CD8-positive, alpha-beta memory T cell (primary cell): Measurements from ENCODE around the gene COL25A1. TPM values are rescaled to one million over a fixed set of nuclear protein-coding genes. Genes with fewer than 3 reads are reported as not detected.

Source experiments
- CTCF ChIA-PET: fragments of 350-600 bp; sonication (Branson Sonifier 250); formaldehyde crosslinking; loops from one replicate; lab custom pipeline; 2021; ENCODE audit warnings: antibody characterized with exemption; lab: Charles Lee
- POLR2A ChIA-PET: fragments of 350-600 bp; sonication (Branson Sonifier 250); formaldehyde crosslinking; loops from one replicate; lab custom pipeline; 2021; ENCODE audit warnings: antibody characterized with exemption; lab: Charles Lee
- DNase-seq, 5 donors: peaks; one replicate each; pipeline versions ENCODE4 v3.0.0 to v3.0.0-alpha.2; 2020 to 2022; ENCODE audit warnings: mixed read lengths in 1 of 5
- H3K27ac ChIP-seq: one replicate; pipeline ENCODE4 v1.7.0; 2013; ENCODE audit warnings: low read depth, mild to moderate bottlenecking, low read length, moderate library complexity
- H3K27me3 ChIP-seq: 2 replicates; pipeline ENCODE4 v1.7.0; 2013; ENCODE audit warnings: low read length, mild to moderate bottlenecking; ENCODE audit not compliant: insufficient read depth, poor library complexity, severe bottlenecking
- H3K36me3 ChIP-seq: 2 replicates; pipeline ENCODE4 v1.7.0; 2013; ENCODE audit warnings: mild to moderate bottlenecking, low read length, moderate library complexity; ENCODE audit not compliant: insufficient read depth
- H3K4me1 ChIP-seq: 2 replicates; pipeline ENCODE4 v1.7.0; 2013; ENCODE audit warnings: mild to moderate bottlenecking, low read length, moderate library complexity; ENCODE audit not compliant: insufficient read depth
- H3K4me3 ChIP-seq: 2 replicates; pipeline ENCODE4 v1.7.0; 2013; ENCODE audit warnings: mild to moderate bottlenecking, low read length
- H3K9me3 ChIP-seq: 2 replicates; pipeline ENCODE4 v1.7.0; 2013; ENCODE audit warnings: mild to moderate bottlenecking, low read length
- H3K27ac Mint-ChIP-seq, 8 donors: one replicate each; pipeline ENCODE4 v1.8.0; 2020 to 2021; ENCODE audit warnings: mixed read lengths in 8 of 8, mild to moderate bottlenecking in 6 of 8, inconsistent platforms in 3 of 8, moderate library complexity in 3 of 8
- H3K27me3 Mint-ChIP-seq, 2 donors: one replicate each; pipeline ENCODE4 v1.8.0; 2020 to 2021; ENCODE audit warnings: mixed read lengths in 2 of 2, mild to moderate bottlenecking in 1 of 2, moderate library complexity in 1 of 2
- H3K36me3 Mint-ChIP-seq, 3 donors: one replicate each; pipeline ENCODE4 v1.8.0; 2020 to 2021; ENCODE audit warnings: mixed read lengths in 3 of 3, inconsistent platforms in 1 of 3, mild to moderate bottlenecking in 1 of 3
- H3K4me1 Mint-ChIP-seq, 3 donors: one replicate each; pipeline ENCODE4 v1.8.0; 2020 to 2021; ENCODE audit warnings: mixed read lengths in 3 of 3, inconsistent platforms in 1 of 3, mild to moderate bottlenecking in 1 of 3
- H3K4me3 Mint-ChIP-seq, 7 donors: one replicate each; pipeline ENCODE4 v1.8.0; 2020 to 2021; ENCODE audit warnings: mixed read lengths in 7 of 7, mild to moderate bottlenecking in 6 of 7, moderate library complexity in 4 of 7, inconsistent platforms in 2 of 7
- H3K9me3 Mint-ChIP-seq, 5 donors: one replicate each; pipeline ENCODE4 v1.8.0; 2020 to 2022; ENCODE audit warnings: mixed read lengths in 5 of 5, mild to moderate bottlenecking in 3 of 5, moderate library complexity in 2 of 5, inconsistent platforms in 1 of 5
- polyA plus RNA-seq: library from polyadenylated mRNA; unstranded; fragments of 300-500 nt; fragmentation: Illumina TruSeq; gene quantifications from one replicate; pipeline ENCODE4 v1.2.3, GENCODE V29; 2021
- total RNA-seq, 2 experiments: library from RNA; stranded (reverse); gene quantifications; one replicate each; pipeline ENCODE4 v1.2.3, GENCODE V29; 2021

COL25A1 gene
- total and polyA plus RNA-seq, 3 experiments from 2014 or later, result not detected

DNA sequence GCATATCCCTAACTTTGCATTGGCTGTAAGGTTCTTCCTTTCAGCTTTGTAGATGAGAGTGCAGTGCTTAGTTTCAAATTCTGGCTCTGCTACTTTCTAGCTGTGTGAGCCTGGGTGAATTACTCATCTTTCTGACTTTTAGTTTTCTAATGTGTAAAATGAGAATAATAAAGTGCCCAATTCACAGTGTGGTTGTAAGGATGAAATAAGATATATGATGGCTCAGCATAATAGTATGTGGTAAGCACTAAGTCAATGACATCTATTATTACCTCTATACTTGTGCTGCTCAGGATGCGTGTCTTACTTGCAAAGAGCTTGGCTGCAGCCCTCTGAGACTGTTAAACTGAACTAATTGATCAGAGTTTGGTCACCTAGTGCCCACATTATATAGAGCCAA lies 509.0 kb downstream of the COL25A1 start:
- no peak for DNase-seq
- Histone ChIP-seq H3K4me1 (no peaks in the 10 kb centered on the region), H3K36me3 (no peaks in the 10 kb centered on the region), H3K4me3 (no peak overlapping the region), H3K27me3 (no peaks in the 10 kb centered on the region), H3K9me3 (no peaks in the 10 kb centered on the region), H3K27ac (no peak overlapping the region)
- ChIA-PET POLR2A (no interaction called here), CTCF (interaction anchor here (0.9 kb wide), 1 partner anchor 15 kb away, joined by 3 read pairs; no protein-coding TSS in a partner anchor)
- Mint-ChIP-seq H3K4me1 (no peaks in the 10 kb centered on the region), H3K27ac (no peak overlapping the region), H3K4me3 (no peak overlapping the region), H3K27me3 (peaks cover 3 to 7% of the 10 kb centered on the region in 2 donors), H3K36me3 (no peaks in the 10 kb centered on the region), H3K9me3 (no peaks in the 10 kb centered on the region)

DNA sequence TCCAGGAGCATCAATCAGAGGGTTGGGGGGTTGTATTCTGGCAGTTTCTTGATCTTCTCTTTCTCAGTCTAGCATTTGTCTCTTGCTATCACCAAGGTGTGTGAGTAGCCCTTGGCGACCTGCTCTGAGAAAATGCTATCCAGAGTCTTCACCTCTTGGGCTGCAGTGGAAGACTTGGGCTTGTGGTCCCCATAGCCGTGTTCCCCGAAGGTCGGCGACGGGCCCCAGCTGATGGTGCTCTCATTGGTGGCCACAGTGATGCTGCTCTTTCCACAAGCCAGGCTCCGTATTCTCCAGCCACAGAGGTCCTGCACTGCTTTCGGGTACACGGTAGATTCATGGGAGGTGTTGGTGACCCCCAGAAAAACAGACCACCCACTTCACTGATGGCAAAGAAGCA lies 513.7 kb downstream of the COL25A1 start:
- no peaks in the 10 kb centered on the region for H3K9me3 Mint-ChIP-seq
- POLR2A ChIA-PET, result no interaction called here
- H3K27ac Mint-ChIP-seq, result no peak overlapping the region
- peaks cover 5 to 9% of the 10 kb centered on the region in 2 donors for H3K27me3 Mint-ChIP-seq
- no peak overlapping the region for H3K27ac ChIP-seq
- no peak for DNase-seq
- H3K27me3 ChIP-seq, result no peaks in the 10 kb centered on the region
- H3K4me3 Mint-ChIP-seq, result no peak overlapping the region
- H3K4me1 ChIP-seq, result no peaks in the 10 kb centered on the region
- no peaks in the 10 kb centered on the region for H3K4me1 Mint-ChIP-seq
- H3K4me3 ChIP-seq, result no peak overlapping the region
- H3K9me3 ChIP-seq, result no peaks in the 10 kb centered on the region
- H3K36me3 Mint-ChIP-seq, result no peaks in the 10 kb centered on the region
- H3K36me3 ChIP-seq, result no peaks in the 10 kb centered on the region
- CTCF ChIA-PET, result no interaction called here

DNA sequence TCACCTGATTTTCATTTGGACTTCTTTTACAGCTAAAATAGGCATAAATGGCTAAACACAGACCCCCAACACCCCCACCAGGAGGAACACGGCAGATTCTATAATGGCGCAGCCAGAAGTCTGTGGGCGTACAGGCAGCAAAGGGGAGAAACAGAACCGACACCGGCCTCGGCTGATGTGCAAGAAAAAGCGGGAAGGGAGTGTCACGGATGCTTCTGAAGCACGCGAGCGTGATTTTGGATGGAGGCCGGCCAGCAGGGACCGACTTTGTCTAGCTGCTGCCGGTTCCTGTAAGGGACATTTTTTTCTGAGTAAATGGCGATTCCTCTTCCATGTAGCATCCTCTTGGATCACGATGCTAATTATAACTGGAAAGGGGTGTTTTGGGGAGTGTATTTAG lies 514.7 kb downstream of the COL25A1 start:
- Mint-ChIP-seq H3K9me3 (no peaks in the 10 kb centered on the region), H3K36me3 (no peaks in the 10 kb centered on the region), H3K4me3 (no peak overlapping the region), H3K4me1 (no peaks in the 10 kb centered on the region), H3K27ac (no peak overlapping the region), H3K27me3 (peaks cover 3 to 9% of the 10 kb centered on the region in 2 donors)
- DNase-seq, result no peak
- Histone ChIP-seq H3K36me3 (no peaks in the 10 kb centered on the region), H3K4me1 (no peaks in the 10 kb centered on the region), H3K27ac (no peak overlapping the region), H3K4me3 (no peak overlapping the region), H3K27me3 (no peaks in the 10 kb centered on the region), H3K9me3 (no peaks in the 10 kb centered on the region)
- CTCF ChIA-PET, result no interaction called here
- POLR2A ChIA-PET, result no interaction called here

DNA sequence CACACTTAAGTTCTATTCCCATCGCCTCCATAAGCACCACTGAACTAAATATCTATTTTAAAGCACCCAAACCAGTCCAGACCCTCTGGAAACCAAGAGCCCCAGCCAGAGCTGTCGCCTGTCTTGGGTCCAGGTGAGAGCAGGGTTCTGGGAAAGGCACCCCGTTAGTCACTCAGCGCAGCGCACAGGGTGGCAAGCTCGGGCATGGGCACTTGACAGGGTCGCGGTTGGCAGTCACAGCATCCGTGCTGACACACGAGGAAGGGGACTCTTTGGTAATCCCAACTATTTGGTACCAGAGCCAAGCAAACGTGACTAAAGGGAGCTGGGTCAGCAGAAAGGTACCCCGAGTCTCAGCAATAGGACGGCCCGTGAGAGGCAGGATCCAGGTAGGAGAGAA lies 515.4 kb downstream of the COL25A1 start:
- no peak overlapping the region for H3K27ac Mint-ChIP-seq
- H3K27me3 ChIP-seq, result no peaks in the 10 kb centered on the region

DNA sequence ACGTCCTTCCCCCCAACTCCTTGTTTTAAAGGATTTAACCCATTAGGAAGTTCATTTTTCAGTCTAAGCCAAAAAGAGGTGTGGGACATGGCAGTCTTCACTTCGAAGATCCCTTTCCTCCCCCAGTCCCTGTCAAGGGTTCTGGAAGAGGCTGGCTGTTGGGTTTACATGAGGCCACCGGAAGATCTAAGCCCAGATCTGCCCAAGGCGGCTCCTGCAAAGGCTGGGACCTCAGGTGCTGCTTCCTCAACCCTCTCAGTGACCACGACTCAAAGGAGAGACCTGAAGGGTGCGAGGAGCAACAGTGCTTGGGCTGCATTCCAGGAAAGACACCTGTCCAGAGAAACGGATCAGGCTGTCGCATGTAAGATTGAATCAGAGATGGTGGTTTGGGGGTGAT lies 516.1 kb downstream of the COL25A1 start:
- DNase-seq, result no peak
- H3K27ac ChIP-seq, result no peak overlapping the region
- no peaks in the 10 kb centered on the region for H3K4me1 ChIP-seq
- Mint-ChIP-seq H3K36me3 (no peaks in the 10 kb centered on the region), H3K27ac (no peak overlapping the region), H3K4me3 (no peak overlapping the region), H3K27me3 (peaks cover 6 to 11% of the 10 kb centered on the region in 2 donors), H3K9me3 (no peaks in the 10 kb centered on the region), H3K4me1 (no peaks in the 10 kb centered on the region)
- no peaks in the 10 kb centered on the region for H3K36me3 ChIP-seq
- CTCF ChIA-PET, result no interaction called here
- H3K27me3 ChIP-seq, result no peaks in the 10 kb centered on the region
- POLR2A ChIA-PET, result no interaction called here
- H3K4me3 ChIP-seq, result no peak overlapping the region
- H3K9me3 ChIP-seq, result no peaks in the 10 kb centered on the region

More for the DNA sequence above, 515.4 kb downstream of the COL25A1 start:
- Histone ChIP-seq H3K27ac (no peak overlapping the region), H3K36me3 (no peaks in the 10 kb centered on the region), H3K4me3 (no peak overlapping the region), H3K9me3 (no peaks in the 10 kb centered on the region), H3K4me1 (no peaks in the 10 kb centered on the region)
- Mint-ChIP-seq H3K4me3 (no peak overlapping the region), H3K36me3 (no peaks in the 10 kb centered on the region), H3K27me3 (peaks cover 6 to 11% of the 10 kb centered on the region in 2 donors), H3K9me3 (no peaks in the 10 kb centered on the region), H3K4me1 (no peaks in the 10 kb centered on the region)
- ChIA-PET CTCF (no interaction called here), POLR2A (no interaction called here)
- no peak for DNase-seq

DNA sequence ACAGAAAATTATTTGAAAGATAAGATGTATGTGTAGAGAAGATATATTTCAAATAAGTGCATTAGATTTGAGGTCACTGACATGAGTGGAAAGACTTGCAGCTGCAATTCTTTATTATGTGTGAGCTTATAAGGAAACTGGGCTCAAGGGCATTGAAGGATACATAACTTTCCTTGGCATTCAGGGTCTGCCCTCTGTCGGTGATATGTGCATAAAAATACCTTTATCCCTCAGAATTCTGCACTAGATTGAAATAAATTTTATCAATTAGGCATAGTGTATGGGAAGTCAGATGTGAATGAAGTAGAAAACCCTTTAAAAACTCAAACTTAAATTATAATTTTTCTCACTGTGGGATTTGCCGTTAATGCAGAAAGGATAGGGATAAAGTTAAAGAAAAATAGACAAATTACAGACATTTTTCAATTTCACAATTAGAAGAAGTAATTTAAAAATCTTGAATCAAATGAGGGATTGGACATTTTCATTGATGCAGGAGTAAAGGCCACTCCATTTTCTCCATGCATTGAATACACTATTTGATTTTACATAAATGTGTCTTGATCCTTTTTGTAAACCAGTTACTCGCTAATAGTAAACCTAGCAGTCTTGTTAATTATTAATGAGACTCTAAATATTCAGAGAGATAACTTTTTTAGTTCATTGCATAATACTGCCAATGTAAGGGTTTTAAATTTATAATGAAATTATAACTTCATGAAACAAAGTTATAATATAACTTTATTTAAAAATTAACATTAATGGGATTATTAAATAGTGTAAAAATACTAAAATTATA lies 518.6 kb downstream of the COL25A1 start:
- DNase-seq, result no peak
- Mint-ChIP-seq H3K36me3 (no peaks in the 10 kb centered on the region), H3K4me3 (no peak overlapping the region), H3K27ac (no peak overlapping the region), H3K4me1 (no peaks in the 10 kb centered on the region), H3K27me3 (peaks cover 4 to 11% of the 10 kb centered on the region in 2 donors), H3K9me3 (no peaks in the 10 kb centered on the region)
- H3K4me3 ChIP-seq, result no peak overlapping the region
- H3K4me1 ChIP-seq, result no peaks in the 10 kb centered on the region
- ChIA-PET CTCF (no interaction called here), POLR2A (no interaction called here)
- no peak overlapping the region for H3K27ac ChIP-seq
- H3K9me3 ChIP-seq, result no peaks in the 10 kb centered on the region
- no peaks in the 10 kb centered on the region for H3K27me3 ChIP-seq
- H3K36me3 ChIP-seq, result no peaks in the 10 kb centered on the region

DNA sequence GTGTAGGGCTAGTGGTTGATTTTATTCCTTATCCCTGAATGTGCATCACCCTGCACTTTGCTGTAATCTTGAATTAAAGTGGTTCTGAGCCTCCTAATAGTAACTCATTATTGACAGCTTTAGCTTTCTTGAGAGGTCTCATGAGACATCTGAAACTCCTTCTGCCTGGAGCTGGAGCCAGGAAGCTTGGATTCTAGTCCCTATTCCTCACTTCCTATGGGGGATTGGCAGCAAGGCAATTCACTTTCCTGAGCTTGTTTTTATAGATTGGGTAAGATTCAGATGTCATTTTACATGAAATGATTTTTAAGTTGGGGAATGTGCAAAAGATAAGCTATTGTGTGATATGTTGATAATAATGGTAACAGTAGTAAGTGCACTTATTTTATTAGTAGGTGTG lies 522.5 kb downstream of the COL25A1 start:
- no peaks in the 10 kb centered on the region for H3K36me3 Mint-ChIP-seq
- no peak overlapping the region for H3K27ac Mint-ChIP-seq
- Histone ChIP-seq H3K4me3 (no peak overlapping the region), H3K27ac (no peak overlapping the region), H3K4me1 (no peaks in the 10 kb centered on the region), H3K9me3 (no peaks in the 10 kb centered on the region), H3K27me3 (no peaks in the 10 kb centered on the region), H3K36me3 (no peaks in the 10 kb centered on the region)
- H3K9me3 Mint-ChIP-seq, result no peaks in the 10 kb centered on the region
- POLR2A ChIA-PET, result no interaction called here
- H3K4me1 Mint-ChIP-seq, result no peaks in the 10 kb centered on the region
- DNase-seq, result no peak
- no peak overlapping the region for H3K4me3 Mint-ChIP-seq
- CTCF ChIA-PET, result no interaction called here
- peaks cover 4 to 24% of the 10 kb centered on the region in 2 donors for H3K27me3 Mint-ChIP-seq

DNA sequence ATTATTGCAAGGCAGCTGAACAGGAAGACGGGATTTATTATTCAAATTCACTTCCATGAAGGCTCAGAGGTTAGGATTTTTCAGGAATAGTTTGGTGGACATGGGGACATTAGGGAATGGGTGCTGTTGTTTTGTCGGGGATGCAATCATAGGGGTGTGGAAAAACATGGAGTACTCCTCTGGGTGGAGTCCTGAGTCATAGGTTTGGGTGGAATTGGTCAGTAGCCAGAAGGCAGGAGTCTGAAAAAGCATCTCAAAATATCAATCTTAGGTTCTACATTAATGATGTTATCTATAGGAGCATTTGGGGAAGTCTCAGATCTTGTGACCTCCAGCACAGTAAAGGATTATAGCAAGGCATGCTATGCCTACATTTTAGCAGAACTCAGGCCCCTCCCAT lies 525.1 kb downstream of the COL25A1 start:
- DNase-seq, result no peak
- Mint-ChIP-seq H3K4me3 (no peak overlapping the region), H3K27me3 (peaks cover 4 to 24% of the 10 kb centered on the region in 2 donors), H3K9me3 (no peaks in the 10 kb centered on the region), H3K36me3 (no peaks in the 10 kb centered on the region), H3K4me1 (no peaks in the 10 kb centered on the region), H3K27ac (peak overlapping the region in 1 of 8 donors; percentile 13)
- no peaks in the 10 kb centered on the region for H3K4me1 ChIP-seq
- ChIA-PET CTCF (interaction anchor here (1.2 kb wide), 1 partner anchor 17 kb away, joined by 3 read pairs; no protein-coding TSS in a partner anchor), POLR2A (no interaction called here)
- H3K27me3 ChIP-seq, result no peaks in the 10 kb centered on the region
- H3K27ac ChIP-seq, result no peak overlapping the region
- H3K9me3 ChIP-seq, result no peaks in the 10 kb centered on the region
- no peak overlapping the region for H3K4me3 ChIP-seq
- H3K36me3 ChIP-seq, result no peaks in the 10 kb centered on the region
